ENCODE measurements around the gene MXD4.
"Not testable (repeated sequence)": the region's sequence is repeated elsewhere in the genome, so short reads cannot be mapped to it uniquely, and the experiment has no call there.

MXD4 gene

GRCh38 chr4:2217726-2218125 is 44.2 kb downstream of the MXD4 start:
- no peak for DNase-seq

GRCh38 chr4:2212831-2213230 is 49.1 kb downstream of the MXD4 start:
- DNase-seq = no peak

GRCh38 chr4:2202789-2203188 is 59.1 kb downstream of the MXD4 start:
- DNase-seq = not testable (repeated sequence)

Data from left hindlimb (tissue), 1 donor.